ENCODE measurements around the gene SFXN1. TPM values are rescaled to one million over a fixed set of nuclear protein-coding genes. Genes with fewer than 3 reads are reported as not detected.

SFXN1 gene
- total and polyA plus RNA-seq, 12 donors: 10.1 to 142 (median 57.6) TPM

DNA sequence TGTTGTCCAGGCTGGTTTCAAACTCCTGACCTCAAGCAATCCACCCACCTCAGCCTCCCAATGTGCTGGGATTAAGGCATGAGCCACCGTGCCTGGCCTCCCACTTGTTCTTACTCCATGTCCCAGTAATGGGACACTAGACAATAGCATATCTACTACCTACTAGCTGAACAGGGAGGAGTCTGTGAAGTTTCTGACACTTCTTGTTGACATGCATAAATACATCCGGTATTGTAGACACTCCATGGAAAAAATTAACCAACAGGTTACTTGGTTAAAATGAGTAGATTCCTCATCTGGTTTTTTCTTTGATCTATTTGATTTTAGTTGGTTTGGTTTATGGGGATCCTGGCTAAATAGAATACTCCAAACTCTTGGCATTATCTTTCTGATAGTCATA is 88.3 kb downstream of the SFXN1 start:
- Histone ChIP-seq H3K27ac (no peak overlapping the region), H3K4me1 (replicated peaks in 1 of 2) (no peaks in the 10 kb centered on the region), H3K36me3 (replicated peaks in 1 of 2) (no peaks in the 10 kb centered on the region), H3K27me3 (no peaks in the 10 kb centered on the region), H3K9me3 (replicated peaks in 1 of 3) (no peaks in the 10 kb centered on the region), H3K4me3 (no peak overlapping the region)
- TF ChIP-seq POLR2A (IDR thresholded peaks at IDR 0.05) (no peak), CTCF (IDR thresholded peaks at IDR 0.05) (no peak)
- DNase-seq: no peak
- intact Hi-C loops (cut with DNase I): no loop called here
- WGBS, 4 donors: 76 to 89% (median 86%) methylated on average over 2 of the region's 2 CpGs

DNA sequence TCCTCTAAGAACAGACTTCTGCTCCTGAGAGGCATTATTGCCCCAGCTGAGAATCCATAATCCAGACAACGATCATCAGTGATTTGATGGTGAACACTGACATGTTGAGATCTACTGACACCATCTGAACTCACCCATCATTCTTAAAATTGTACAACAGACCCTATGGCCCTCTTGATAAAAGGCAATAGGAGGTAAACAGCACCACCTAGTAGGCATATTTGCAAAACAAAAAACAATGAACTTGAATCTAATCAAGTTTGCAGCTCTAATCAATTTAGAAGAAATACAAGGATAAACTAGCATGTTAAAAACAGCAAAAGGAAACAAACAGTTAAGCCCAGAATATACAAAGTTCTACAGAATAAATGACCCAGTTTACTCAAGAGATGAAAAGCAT is 89.6 kb downstream of the SFXN1 start:
- WGBS, 4 donors: 69 to 86% (median 72%) methylated on average over 1 of the region's 1 CpG

DNA sequence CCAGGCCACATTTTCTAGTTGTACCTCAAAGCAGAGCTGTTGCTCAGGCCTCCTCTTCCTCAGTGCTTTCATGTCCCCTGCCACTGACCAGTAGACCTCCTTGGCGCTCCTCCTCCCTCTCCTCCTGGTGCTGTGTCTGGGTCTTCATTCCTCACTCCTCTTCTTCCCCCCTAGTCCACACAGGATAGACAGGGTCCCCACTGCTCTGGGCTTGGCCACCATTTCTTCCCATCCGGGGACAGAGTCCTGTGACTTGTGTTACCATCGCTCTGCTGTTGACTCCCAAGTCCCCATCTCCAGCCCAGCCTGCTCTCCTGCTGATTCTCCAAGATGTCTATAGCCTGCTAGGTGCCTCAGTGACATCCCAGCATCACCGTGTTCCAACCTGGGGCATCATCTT is 91.3 kb downstream of the SFXN1 start:
- intact Hi-C loops (cut with DNase I): no loop called here

More for the DNA sequence above, 89.6 kb downstream of the SFXN1 start:
- Histone ChIP-seq H3K36me3 (replicated peaks in 1 of 2) (no peaks in the 10 kb centered on the region), H3K27ac (no peak overlapping the region), H3K4me3 (no peak overlapping the region), H3K27me3 (no peaks in the 10 kb centered on the region), H3K9me3 (replicated peaks in 1 of 3) (no peaks in the 10 kb centered on the region), H3K4me1 (replicated peaks in 1 of 2) (no peaks in the 10 kb centered on the region)
- TF ChIP-seq CTCF (IDR thresholded peaks at IDR 0.05) (no peak), POLR2A (IDR thresholded peaks at IDR 0.05) (no peak)
- no peak for DNase-seq
- intact Hi-C loops (cut with DNase I): no loop called here

GRCh38 chr5:175572886-175573285 is 94.5 kb downstream of the SFXN1 start:
- TF ChIP-seq CTCF (IDR thresholded peaks at IDR 0.05) (no peak), POLR2A (IDR thresholded peaks at IDR 0.05) (no peak)
- no peaks in the 10 kb centered on the region for H3K9me3 ChIP-seq (replicated peaks in 1 of 3)
- no peak overlapping the region for H3K27ac ChIP-seq
- no peaks in the 10 kb centered on the region for H3K4me1 ChIP-seq (replicated peaks in 1 of 2)
- no peak overlapping the region for H3K4me3 ChIP-seq
- no peak for DNase-seq
- H3K36me3 ChIP-seq (replicated peaks in 1 of 2): no peaks in the 10 kb centered on the region
- peaks cover 7% of the 10 kb centered on the region for H3K27me3 ChIP-seq
- WGBS, 4 donors: 60 to 73% (median 67%) methylated on average over 4 of the region's 4 CpGs
- intact Hi-C loops (cut with DNase I): no loop called here

More for the DNA sequence above, 91.3 kb downstream of the SFXN1 start:
- H3K36me3 ChIP-seq (replicated peaks in 1 of 2): no peaks in the 10 kb centered on the region
- no peaks in the 10 kb centered on the region for H3K4me1 ChIP-seq (replicated peaks in 1 of 2)
- H3K27ac ChIP-seq: no peak overlapping the region
- H3K27me3 ChIP-seq: peaks cover 7% of the 10 kb centered on the region
- H3K9me3 ChIP-seq (replicated peaks in 1 of 3): no peaks in the 10 kb centered on the region
- no peak overlapping the region for H3K4me3 ChIP-seq
- 89 to 96% (median 94%) methylated on average over 4 of the region's 4 CpGs for WGBS, 4 donors
- no peak for TF ChIP-seq CTCF (IDR thresholded peaks at IDR 0.05)
- no peak for TF ChIP-seq POLR2A (IDR thresholded peaks at IDR 0.05)
- no peak for DNase-seq

Measured in adrenal gland (tissue), 12 donors.